ENCODE results near the gene PSIP1.

DNA sequence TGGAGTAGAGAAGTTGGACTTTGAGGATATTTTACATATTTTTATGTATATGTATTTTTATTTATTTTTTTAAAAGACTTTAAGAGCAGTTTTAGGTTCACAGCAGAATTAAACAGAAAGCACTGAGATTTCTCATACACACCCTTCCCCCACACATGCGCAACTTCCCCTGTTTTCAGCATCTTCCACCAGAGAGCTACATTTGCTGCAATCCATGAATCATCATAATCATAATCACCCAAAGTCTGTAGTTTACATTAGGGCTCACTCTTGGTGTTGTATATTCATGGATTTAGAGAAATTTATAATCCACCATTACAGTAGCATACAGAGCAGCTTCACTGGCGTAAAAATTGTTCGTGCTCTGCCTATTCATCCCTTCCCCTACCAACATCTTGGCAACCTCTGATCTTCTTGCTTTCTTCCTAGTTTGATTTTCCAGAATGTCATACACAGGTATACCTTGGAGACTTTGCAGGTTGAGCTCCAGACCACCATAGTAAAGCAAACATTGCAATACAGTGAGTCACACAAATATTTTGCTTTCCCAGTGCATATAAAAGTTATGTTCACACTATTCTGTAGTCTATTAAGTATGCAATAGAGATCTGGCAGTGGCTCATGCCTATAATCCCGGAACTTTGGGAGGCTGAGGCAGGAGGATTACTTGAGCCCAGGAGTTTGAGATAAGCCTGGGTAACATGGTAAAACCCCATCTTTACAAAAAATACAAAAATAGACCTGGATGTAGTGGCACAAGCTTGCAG lies 32.5 kb upstream of the PSIP1 start:
- TF ChIP-seq, protein P1, sequence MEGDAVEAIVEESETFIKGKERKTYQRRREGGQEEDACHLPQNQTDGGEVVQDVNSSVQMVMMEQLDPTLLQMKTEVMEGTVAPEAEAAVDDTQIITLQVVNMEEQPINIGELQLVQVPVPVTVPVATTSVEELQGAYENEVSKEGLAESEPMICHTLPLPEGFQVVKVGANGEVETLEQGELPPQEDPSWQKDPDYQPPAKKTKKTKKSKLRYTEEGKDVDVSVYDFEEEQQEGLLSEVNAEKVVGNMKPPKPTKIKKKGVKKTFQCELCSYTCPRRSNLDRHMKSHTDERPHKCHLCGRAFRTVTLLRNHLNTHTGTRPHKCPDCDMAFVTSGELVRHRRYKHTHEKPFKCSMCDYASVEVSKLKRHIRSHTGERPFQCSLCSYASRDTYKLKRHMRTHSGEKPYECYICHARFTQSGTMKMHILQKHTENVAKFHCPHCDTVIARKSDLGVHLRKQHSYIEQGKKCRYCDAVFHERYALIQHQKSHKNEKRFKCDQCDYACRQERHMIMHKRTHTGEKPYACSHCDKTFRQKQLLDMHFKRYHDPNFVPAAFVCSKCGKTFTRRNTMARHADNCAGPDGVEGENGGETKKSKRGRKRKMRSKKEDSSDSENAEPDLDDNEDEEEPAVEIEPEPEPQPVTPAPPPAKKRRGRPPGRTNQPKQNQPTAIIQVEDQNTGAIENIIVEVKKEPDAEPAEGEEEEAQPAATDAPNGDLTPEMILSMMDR (conservative IDR thresholded peaks at IDR 0.05; ENCODE audit: low read length) = no peak
- no peak for TF ChIP-seq EZH2phosphoT487 (IDR thresholded peaks at IDR 0.05; ENCODE audit: borderline replicate concordance)

Data from Loucy (cell line).